Caco-2 (cell line): ENCODE results near the gene ASPA. TPM values are rescaled to one million over a fixed set of nuclear protein-coding genes. Genes with fewer than 3 reads are reported as not detected.
A peak's percentile ranks its signal among the peaks of the same experiment; 100 is the strongest.
"Not testable (repeated sequence)": the region's sequence is repeated elsewhere in the genome, so short reads cannot be mapped to it uniquely, and the experiment has no call there.

ENCODE experiments used
- BruUV-seq: library from RNA; stranded (reverse); fragments of 400-500 nt; replicated peaks from 2 replicates; lab custom pipeline; 2021; lab: Mats Ljungman, UMichigan
- CTCF ChIA-PET: fragments of 300-600 bp; sonication (Branson Sonifier 250); formaldehyde crosslinking; loops from one replicate; lab custom pipeline; 2022; ENCODE audit warnings: antibody characterized with exemption; lab: Charles Lee
- POLR2A ChIA-PET: fragments of 300-600 bp; sonication (Branson Sonifier 250); formaldehyde crosslinking; loops from one replicate; lab custom pipeline; 2022; ENCODE audit warnings: antibody characterized with exemption; lab: Charles Lee
- DNase-seq, 2 experiments: peaks; one replicate each; pipeline versions ENCODE4 v3.0.0 to v3.0.0-alpha.2; 2020 to 2022
- H3K27me3 ChIP-seq: replicated peaks from 2 replicates; pipeline ENCODE4 v1.6.0; 2011; ENCODE audit warnings: low read length; ENCODE audit not compliant: control insufficient read depth, insufficient read depth
- H3K36me3 ChIP-seq: 2 replicates; pipeline ENCODE4 v1.5.1; 2011; ENCODE audit warnings: low read length; ENCODE audit not compliant: control insufficient read depth, insufficient read depth
- H3K4me1 ChIP-seq: fragments of 250-450 bp; sonication (Bioruptor Pico); 2 replicates; pipeline ENCODE4 v1.5.1; 2020; ENCODE audit warnings: mild to moderate bottlenecking
- H3K4me3 ChIP-seq: 2 replicates; pipeline ENCODE4 v1.5.1; 2011; ENCODE audit warnings: low read depth, mild to moderate bottlenecking, control low read depth, low read length
- H3K9me3 ChIP-seq: fragments of 250-450 bp; sonication (Bioruptor Pico); 2 replicates; pipeline ENCODE4 v1.5.1; 2020; ENCODE audit warnings: mild to moderate bottlenecking, moderate library complexity
- H3K27ac Mint-ChIP-seq: one replicate; pipeline ENCODE4 v1.8.0; 2022; ENCODE audit warnings: mixed read lengths; ENCODE audit not compliant: unreplicated experiment
- H3K27me3 Mint-ChIP-seq: one replicate; pipeline ENCODE4 v1.8.0; 2022; ENCODE audit warnings: mixed read lengths; ENCODE audit not compliant: insufficient read depth, unreplicated experiment
- H3K36me3 Mint-ChIP-seq: one replicate; pipeline ENCODE4 v1.8.0; 2022; ENCODE audit warnings: mild to moderate bottlenecking, mixed read lengths; ENCODE audit not compliant: insufficient read depth, unreplicated experiment
- H3K4me1 Mint-ChIP-seq: one replicate; pipeline ENCODE4 v1.8.0; 2022; ENCODE audit warnings: low read depth, mixed read lengths; ENCODE audit not compliant: unreplicated experiment
- H3K4me3 Mint-ChIP-seq: one replicate; pipeline ENCODE4 v1.8.0; 2022; ENCODE audit warnings: mild to moderate bottlenecking, moderate library complexity, mixed read lengths; ENCODE audit not compliant: unreplicated experiment
- H3K9me3 Mint-ChIP-seq: one replicate; pipeline ENCODE4 v1.8.0; 2022; ENCODE audit warnings: mixed read lengths; ENCODE audit not compliant: unreplicated experiment
- CTCF ChIP-seq, 2 experiments: fragments of 200-600 bp in 1 of 2; IDR thresholded peaks; 1 replicate in 1 of 2; 2 replicates in 1 of 2; pipeline versions ENCODE4 v1.5.1 to v1.8.0; 2011 to 2022; ENCODE audit warnings: antibody characterized with exemption in 1 of 2, control low read depth in 1 of 2, inconsistent platforms in 1 of 2, low read depth in 1 of 2, low read length in 1 of 2, mild to moderate bottlenecking in 1 of 2, moderate library complexity in 1 of 2; ENCODE audit not compliant: insufficient read depth in 1 of 2, severe bottlenecking in 1 of 2, unreplicated experiment in 1 of 2
- intact Hi-C: fragments of 100-400 bp; cut with micrococcal nuclease; formaldehyde crosslinking; loops from one replicate; pipeline ENCODE4 v1.10.0; 2022; ENCODE audit not compliant: unreplicated experiment
- total RNA-seq: library from RNA; stranded (reverse); gene quantifications from 2 replicates; pipeline ENCODE4 v1.2.3, GENCODE V29; 2022

Gene ASPA
- total RNA-seq, 1 experiment from 2014 or later, result 0.27 TPM

DNA sequence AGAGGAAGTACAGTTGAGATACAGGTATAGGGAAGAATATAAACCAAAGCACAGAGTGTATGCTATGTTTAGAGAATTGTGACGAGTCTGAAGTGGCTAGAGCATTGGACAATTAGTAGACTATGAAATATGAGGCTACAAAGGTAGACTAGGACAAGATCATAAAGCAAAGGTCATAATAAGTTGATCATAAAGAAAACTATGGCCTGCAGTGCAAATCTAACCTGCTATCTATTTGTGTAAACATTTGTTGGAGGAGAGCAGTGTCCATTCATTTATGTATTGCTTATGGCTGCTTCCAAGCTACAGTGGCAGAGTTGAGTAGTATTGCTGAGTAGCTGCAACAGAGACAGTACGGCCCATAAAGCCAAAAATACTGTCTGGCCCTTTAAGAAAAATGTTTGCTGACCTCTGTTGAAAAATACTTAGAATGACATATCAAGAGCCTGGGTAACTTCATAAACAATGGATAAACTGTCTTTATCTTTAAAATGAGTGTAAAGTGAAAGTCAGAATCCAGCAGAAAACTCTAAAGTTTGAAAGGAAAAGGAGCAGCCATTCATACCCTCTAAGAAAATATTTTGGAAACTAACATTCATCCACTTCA, 27.6 kb upstream of the ASPA start:
- Histone ChIP-seq H3K9me3 (no peaks in the 10 kb centered on the region; the same call in 1 of the 2 replicates), H3K27me3 (no peaks in the 10 kb centered on the region), H3K36me3 (no peaks in the 10 kb centered on the region), H3K4me3 (no peak overlapping the region), H3K4me1 (no peaks in the 10 kb centered on the region)
- peaks cover 7% of the 10 kb centered on the region for H3K4me1 Mint-ChIP-seq
- POLR2A ChIA-PET, result no interaction called here
- peak in 1 of 2 experiments; percentile 3 for DNase-seq
- no peaks in the 10 kb centered on the region for H3K36me3 Mint-ChIP-seq
- no peak for TF ChIP-seq CTCF (IDR thresholded peaks at IDR 0.05; ENCODE audit: insufficient read depth in 1 of 2, low read depth in 1 of 2, low read length in 1 of 2, severe bottlenecking in 1 of 2, unreplicated experiment in 1 of 2)
- no peaks in the 10 kb centered on the region for H3K9me3 Mint-ChIP-seq
- no peaks in the 10 kb centered on the region for H3K27me3 Mint-ChIP-seq
- CTCF ChIA-PET, result interaction anchor here (0.6 kb wide), 1 partner anchor 58 kb away, joined by 3 read pairs; no protein-coding TSS in a partner anchor
- no peak overlapping the region for H3K4me3 Mint-ChIP-seq
- intact Hi-C loops, result loop anchor here (5.0 kb wide), 1 partner anchor 401 kb away; no protein-coding TSS in a partner anchor
- no peak overlapping the region for H3K27ac Mint-ChIP-seq
- no TSS peak for BruUV-seq

DNA sequence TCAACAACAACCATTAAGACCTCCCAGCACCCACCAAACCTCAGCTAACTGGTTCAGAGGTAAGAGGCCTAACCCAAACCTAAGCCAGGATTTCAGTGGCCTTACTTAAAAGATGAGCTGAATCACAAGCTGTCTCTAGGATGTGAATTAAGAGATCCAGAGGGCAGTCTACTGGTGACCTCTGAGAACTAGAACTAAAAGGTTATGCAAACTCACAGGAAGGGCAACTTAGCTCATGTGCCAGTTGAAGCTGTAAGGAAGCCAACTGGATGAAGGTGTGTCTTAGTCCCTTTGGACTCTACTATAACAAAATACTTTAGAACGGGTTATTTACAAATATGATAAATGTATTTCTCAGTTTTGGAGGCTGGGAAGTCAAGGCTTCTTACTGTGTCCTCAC, 9.4 kb upstream of the ASPA start:
- H3K4me3 ChIP-seq, DNase-seq, H3K4me1 Mint-ChIP-seq, H3K27me3 Mint-ChIP-seq, BruUV-seq, H3K4me1 ChIP-seq, H3K9me3 ChIP-seq, H3K27ac Mint-ChIP-seq, H3K36me3 ChIP-seq, H3K9me3 Mint-ChIP-seq, POLR2A ChIA-PET, H3K36me3 Mint-ChIP-seq, CTCF ChIA-PET, intact Hi-C loops, H3K27me3 ChIP-seq, H3K4me3 Mint-ChIP-seq: not testable (repeated sequence)

- BruUV-seq, result no TSS peak
- Mint-ChIP-seq H3K4me3 (no peak overlapping the region), H3K36me3 (no peaks in the 10 kb centered on the region), H3K4me1 (peaks cover 11% of the 10 kb centered on the region), H3K27ac (no peak overlapping the region), H3K27me3 (no peaks in the 10 kb centered on the region), H3K9me3 (no peaks in the 10 kb centered on the region)
- DNase-seq, result no peak
- CTCF ChIA-PET, result no interaction called here
- no peaks in the 10 kb centered on the region for H3K36me3 ChIP-seq
- H3K27me3 ChIP-seq, result no peaks in the 10 kb centered on the region
- H3K9me3 ChIP-seq, result 0 out of 2 replicates have a peak, but pooled peaks cover 3% of the 10 kb centered on the region
- intact Hi-C loops, result no loop called here
- H3K4me1 ChIP-seq, result peaks cover 11% of the 10 kb centered on the region
- POLR2A ChIA-PET, result no interaction called here
- no peak overlapping the region for H3K4me3 ChIP-seq
- no peak for TF ChIP-seq CTCF (IDR thresholded peaks at IDR 0.05; ENCODE audit: insufficient read depth in 1 of 2, low read depth in 1 of 2, low read length in 1 of 2, severe bottlenecking in 1 of 2, unreplicated experiment in 1 of 2)
Measured at GRCh38 chr17:3469529-3469928, 6.3 kb upstream of the ASPA start.
